HuH-7 (cell line): Measurements from ENCODE around the gene ATP6AP1.

ENCODE experiments used
- DNase-seq: peaks from one replicate; pipeline ENCODE4 v3.0.0; 2011; ENCODE audit warnings: low spot score

Gene ATP6AP1

DNA sequence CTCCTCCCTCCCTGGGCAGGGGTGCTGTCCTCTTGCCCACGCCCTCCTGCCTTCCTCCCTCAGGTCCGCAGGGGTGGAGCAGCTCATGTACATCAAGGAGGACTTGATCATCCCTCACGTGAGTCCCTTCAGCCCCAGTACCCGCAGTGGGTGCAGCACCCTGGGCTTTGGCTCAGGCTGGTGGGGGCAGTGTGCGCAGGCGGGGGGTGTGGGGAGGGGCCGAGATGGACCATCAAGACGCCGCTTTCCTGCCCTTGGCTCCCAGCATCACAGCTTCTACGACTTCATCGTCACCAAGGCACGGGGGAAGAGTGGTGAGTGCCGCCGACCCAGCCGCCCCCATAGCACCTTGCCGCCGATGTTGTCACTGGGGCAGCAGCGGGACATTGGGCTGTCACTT is 21.1 kb downstream of the ATP6AP1 start:
- no peak for DNase-seq

DNA sequence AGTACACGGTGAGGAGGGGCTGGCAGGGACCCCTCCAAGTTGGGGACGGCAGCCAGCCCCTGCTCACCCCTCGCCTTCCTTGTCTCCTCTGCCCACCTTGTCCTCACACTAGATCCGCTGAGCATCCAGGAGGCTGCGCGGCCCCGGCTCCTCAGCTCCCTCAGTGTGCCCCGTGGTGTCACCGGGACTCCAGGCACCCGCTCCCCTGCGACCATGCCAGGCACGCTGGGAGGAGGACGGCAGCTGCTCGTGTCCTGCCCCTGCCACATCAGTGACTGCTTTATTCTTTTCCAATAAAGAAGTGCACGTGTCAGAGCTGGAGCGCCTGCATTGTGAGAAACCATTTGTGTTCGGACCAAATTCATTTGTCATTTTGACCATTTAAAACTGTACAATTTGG is 21.8 kb downstream of the ATP6AP1 start:
- no peak for DNase-seq

DNA sequence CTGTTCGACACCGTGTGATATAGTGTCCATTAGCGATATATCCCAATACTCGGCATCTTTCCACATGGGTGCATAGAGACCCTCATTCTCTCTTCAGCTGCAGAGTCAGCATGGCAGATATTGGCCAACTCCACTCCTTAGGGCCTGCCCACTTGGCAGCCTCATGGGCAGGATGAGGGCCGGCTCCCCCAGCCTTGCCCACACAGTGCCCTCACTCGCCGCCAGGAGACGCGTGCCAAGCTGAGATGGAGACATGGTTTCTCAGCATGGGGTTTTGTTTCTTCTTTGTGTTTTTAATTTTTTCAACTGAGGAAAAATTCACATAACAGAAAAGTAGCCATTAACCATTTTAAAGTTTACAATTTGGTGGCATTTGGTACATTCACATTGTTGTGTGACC is 24.3 kb downstream of the ATP6AP1 start:
- DNase-seq = no peak

DNA sequence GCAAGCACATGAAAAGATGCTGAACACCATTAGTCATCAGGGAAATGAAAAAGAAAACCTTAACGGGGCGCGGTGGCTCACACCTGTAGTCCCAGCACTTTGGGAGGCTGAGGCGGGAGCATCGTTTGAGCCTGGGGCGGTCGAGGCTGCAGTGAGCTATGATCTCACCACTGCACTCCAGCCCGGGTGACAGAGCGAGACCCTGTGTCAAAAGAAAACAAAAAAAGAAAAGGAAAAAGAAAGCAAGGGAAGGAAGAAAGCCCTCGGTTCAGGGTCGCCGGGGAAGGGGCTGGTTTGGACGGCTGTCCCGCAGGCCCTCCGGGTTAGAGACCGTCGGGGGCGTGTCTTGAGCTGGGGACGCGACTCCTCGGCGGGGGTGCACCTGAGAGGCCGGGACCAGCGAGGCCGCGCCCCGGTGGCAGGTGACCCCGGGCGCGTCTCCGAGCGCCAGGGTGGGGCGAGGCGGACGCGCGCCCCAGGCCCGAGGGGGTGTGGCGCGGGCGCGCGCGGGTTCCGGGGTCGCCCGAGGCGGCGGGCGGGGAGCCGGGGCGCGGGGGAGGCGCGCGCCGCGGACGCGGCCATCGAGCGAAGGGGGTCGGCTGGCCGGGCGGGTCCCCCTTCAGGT is 29.1 kb downstream of the ATP6AP1 start:
- peak; percentile 71 for DNase-seq

DNA sequence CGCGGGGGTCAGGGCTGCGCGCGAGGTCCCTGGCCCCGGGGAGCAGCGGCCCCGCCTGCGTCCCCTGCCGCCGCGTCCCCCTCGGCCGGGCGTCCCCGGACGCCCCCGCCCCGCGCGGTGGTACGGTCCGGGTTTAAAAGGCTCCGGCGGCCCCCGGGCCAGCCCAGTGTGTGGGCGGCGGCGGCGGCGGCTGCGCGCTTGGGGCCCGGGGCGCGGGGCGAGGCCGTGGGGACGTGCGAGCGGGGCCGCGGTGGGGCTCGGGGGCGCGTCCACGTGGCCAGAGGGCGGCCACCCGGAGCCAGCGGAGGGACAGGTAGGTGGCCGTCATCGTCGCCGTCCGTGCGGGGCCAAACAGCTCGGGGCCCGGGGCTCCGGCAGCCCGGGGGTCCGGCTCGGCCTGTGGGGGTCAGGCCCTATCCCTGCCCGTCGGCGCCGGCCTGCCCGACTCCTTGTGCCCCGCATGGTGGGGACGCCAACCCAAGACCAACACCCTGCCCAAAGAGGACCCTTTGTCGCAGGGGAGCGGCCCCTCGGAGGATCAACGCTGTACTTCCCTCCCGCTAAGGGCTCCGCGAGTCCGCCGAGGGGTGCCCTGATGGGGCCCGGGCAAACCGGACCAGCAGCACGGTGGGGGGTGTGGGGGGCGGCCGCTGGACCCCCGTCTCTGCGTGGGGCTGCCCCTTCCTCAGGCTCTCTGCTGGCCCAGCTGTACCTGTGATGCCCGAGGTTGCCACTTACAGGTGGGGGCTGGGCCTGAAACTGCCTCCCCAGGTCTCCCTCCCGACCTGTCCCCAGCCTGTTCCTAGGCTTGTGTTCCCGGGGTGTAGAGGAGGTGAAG is 29.9 kb downstream of the ATP6AP1 start, which contains the start of gene PLXNA3:
PLXNA3 (plus strand) TSS at position 166 of the 838 bp plus-strand sequence. CDS start 1,903 bp downstream, outside the sequence.
- peak; percentile 46 for DNase-seq

DNA sequence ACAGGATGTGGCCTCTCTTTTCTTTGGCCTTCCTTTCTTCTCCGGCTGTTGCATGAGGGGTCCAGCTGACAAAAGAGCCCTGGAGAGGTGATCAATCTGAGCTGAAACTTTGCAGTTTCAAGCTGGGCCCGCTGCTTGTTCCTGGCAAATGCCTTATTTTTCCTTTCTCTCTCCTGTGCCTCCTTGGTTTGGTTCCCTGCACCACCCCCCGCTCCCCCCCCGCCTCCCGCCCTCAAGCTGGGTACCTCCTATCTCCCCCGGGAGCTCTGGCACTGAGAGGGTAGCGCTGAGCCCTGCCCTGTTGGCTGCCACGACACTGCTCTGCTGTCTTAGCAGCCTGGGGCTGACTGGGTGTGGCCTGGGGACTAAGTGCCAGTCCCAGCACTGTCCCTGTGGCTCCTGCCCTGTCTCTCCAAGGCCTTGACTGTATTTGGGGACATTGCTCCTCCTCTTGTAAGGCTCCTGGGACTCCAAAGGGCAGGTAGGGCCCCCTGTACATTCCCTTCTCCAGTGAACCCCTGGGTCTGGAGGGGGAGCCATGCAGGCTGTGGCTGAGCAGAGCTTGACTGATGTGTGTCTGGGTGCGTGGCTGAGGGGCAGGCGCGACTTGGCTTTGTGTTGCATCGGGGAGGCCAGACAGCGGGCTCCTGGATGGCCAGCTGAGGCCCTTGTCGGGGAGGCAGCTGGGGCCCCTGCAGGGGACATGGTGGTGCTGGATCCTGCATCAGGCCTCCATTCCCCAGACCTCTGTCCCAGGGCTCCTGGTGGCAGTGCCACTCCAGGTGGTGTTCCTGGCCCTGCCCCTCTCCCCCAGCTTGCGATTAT is 30.7 kb downstream of the ATP6AP1 start:
- DNase-seq = peak; percentile 44

DNA sequence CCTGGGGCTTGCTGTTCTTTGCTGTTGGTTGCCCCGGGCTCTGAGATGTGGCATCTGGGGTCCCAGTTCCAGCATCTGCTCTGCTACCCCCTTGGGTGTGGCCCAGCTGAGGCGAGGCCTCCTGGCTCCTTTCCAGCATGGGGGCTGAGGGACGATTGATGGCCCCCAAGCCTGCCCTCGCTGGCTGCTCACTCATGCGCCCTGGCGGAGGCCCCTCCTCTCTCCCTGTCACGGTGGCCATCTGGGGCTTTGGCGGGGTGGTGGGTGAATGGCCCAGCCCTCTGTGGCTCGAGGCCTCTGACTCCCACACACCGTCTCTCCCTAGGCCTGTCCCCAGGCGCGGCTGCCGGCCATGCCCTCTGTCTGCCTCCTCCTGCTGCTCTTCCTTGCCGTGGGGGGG is 31.4 kb downstream of the ATP6AP1 start:
- DNase-seq = no peak

DNA sequence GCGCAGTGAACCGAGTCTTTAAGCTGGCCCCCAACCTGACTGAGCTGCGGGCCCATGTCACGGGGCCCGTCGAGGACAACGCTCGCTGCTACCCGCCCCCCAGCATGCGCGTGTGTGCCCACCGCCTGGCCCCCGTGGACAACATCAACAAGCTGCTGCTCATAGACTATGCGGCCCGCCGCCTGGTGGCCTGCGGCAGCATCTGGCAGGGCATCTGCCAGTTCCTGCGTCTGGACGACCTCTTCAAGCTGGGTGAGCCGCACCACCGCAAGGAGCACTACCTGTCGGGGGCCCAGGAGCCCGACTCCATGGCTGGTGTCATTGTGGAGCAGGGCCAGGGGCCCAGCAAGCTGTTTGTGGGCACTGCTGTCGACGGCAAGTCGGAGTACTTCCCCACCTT is 31.8 kb downstream of the ATP6AP1 start:
- no peak for DNase-seq

DNA sequence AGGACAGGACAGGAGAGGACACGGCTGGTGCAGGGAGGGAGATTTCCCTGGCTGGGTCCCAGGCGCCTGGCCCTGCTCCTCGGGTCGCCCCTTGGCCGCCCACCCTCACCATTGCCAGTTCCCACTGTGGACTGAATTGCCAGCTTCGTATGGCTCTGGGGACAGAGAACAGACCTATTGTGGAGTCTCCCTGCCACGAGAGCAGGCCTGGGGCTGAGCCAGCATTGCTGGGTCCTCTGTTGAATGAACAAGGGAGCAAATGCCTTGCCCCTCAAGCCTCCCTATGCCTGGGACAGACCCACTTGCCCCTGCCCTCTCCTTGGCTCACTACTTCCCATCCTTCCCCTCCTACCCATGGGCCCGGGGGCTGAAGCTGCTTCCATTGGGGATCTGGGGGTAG is 33.9 kb downstream of the ATP6AP1 start:
- DNase-seq = no peak

DNA sequence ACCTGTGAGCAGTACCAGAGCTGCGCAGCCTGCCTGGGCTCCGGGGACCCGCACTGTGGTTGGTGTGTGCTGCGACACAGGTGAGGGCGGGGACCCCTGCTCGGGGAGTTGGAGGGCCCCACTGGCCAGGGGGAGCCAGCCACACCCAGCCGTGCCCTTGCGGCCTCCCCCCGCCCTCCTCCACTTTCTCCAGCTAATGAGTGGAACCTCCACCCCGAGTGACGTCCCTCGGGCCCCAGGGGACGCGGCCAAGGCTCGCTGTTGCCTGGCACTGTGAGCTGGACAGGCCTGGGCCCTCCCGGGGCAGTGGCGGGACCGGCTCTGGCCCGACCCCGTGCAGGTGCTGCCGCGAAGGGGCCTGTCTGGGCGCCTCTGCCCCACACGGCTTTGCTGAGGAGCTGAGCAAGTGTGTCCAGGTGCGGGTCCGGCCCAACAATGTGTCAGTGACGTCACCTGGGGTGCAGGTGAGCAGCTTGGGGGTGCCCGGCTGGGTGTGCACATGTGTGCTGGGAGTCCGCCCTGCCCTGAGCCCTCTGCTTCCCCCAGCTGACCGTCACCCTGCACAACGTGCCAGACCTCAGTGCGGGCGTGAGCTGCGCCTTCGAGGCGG is 35.2 kb downstream of the ATP6AP1 start:
- no peak for DNase-seq

DNA sequence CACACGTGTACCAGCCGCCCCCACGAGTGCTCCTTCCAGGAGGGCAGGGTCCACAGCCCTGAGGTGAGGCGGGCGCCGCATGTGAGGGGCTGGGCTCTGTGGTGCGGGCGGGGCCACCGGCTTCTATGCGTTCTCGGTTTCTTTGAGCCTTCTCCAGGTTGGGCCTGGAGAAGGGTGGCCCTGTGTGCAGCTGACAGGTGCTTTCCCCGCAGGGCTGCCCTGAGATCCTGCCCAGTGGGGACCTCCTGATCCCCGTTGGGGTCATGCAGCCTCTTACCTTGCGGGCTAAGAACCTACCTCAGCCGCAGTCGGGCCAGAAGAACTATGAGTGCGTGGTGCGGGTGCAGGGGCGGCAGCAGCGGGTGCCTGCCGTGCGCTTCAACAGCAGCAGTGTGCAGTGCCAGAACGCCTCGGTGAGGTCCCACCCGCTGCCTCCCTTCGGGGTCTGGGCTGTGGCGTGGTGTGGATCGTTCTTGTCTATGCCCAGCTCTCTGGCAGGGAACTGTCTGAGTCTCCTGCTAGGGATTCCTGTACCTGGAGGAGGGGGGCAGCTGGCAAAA is 36.4 kb downstream of the ATP6AP1 start:
- no peak for DNase-seq

DNA sequence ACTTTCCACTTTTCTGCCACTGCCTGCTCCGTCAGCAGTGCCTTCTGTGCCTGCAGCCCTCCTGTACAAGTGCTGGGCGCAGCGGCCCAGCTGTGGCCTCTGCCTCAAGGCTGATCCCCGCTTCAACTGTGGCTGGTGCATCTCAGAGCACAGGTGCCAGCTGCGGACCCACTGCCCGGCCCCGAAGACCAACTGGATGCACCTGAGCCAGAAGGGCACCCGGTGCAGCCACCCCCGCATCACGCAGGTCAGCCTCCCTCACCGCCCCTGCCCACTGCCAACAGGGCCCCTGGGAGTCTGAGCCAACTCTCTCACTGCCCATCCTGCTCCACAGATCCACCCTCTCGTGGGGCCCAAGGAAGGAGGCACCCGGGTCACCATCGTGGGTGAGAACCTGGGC is 37.1 kb downstream of the ATP6AP1 start:
- DNase-seq = no peak

DNA sequence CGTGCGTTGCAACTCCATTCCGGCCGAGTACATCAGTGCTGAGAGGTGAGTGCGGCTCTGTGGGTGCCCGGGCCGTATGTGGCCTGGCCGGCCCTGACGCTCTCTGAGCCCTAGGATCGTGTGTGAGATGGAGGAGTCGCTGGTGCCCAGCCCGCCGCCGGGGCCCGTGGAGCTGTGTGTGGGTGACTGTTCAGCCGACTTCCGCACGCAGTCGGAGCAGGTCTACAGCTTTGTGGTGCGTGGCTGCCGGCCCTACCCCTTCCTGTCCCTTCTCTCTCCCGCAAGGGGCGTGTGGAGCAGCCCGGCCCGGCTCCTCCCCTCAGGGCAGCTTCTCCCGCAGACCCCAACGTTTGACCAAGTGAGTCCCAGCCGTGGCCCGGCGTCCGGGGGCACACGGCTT is 37.6 kb downstream of the ATP6AP1 start:
- no peak for DNase-seq

DNA sequence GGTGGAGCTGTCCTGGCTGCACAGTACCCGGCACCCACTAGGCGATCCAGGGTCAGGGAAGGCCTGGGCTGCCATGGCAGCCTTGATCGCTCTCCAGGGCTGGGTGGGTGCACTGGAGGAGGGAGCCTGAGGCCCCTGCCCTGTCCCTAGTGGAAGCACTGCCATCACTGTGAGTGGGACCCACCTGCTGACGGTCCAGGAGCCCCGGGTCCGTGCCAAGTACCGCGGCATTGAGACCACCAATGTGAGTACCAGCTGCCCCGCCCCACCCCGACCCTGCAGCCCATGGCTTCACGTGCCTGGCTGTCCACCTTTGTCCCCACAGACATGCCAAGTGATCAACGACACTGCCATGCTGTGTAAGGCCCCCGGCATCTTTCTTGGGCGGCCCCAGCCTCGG is 38.4 kb downstream of the ATP6AP1 start:
- DNase-seq = no peak

DNA sequence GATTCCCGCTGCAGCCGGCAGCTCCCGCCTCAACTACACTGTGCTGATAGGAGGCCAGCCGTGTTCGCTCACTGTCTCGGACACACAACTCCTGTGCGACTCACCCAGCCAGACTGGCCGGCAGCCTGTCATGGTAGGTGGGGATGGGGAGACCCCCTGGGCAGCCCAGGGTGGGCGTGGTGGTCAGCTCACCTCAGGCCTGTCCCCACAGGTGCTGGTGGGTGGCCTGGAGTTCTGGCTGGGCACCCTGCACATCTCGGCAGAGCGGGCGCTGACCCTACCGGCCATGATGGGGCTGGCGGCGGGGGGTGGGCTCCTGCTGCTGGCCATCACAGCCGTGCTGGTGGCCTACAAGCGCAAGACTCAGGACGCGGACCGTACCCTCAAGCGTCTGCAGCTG is 39.1 kb downstream of the ATP6AP1 start:
- no peak for DNase-seq

DNA sequence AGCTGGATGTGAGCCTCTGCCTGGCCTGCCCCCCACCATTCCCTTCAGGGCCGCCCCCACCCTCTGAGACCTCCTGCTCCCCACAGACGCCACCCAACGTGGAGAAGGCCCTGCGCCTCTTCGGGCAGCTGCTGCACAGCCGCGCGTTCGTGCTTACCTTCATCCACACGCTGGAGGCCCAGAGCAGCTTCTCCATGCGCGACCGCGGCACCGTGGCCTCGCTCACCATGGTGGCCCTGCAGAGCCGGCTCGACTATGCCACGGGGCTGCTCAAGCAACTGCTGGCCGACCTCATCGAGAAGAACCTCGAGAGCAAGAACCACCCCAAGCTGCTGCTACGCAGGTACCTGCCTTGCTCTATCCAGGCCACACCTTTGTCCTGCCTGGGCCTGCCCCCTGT is 39.7 kb downstream of the ATP6AP1 start:
- DNase-seq = no peak

DNA sequence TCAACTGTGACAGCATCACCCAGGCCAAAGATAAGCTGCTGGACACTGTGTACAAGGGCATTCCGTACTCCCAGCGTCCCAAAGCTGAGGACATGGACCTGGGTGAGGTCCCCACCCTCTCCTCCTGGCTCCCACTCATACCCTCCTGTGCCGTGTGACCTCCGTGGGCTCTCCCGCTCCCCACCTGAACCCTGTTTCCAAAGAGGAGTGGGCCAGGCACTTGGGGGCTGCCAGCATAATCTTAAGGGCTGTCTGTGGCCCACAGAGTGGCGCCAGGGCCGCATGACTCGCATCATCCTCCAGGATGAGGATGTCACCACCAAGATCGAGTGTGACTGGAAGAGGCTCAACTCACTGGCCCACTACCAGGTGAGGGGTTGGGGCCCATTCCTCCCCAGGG is 40.6 kb downstream of the ATP6AP1 start:
- no peak for DNase-seq

DNA sequence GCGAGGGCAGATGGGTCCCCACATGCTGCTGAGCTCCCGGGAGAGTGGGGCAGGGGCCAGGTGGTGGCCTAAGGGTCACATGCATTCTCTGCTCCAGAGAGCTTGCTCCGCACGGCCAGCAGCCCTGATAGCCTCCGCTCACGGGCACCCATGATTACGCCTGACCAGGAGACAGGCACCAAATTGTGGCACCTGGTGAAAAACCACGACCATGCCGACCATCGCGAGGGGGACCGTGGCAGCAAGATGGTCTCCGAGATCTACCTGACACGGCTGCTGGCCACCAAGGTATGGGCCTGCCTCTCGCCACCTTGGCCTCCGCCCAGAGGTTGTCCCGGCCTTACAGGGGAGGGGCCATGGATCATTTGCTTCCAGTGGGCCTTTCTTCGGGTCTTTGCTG is 41.4 kb downstream of the ATP6AP1 start:
- no peak for DNase-seq

DNA sequence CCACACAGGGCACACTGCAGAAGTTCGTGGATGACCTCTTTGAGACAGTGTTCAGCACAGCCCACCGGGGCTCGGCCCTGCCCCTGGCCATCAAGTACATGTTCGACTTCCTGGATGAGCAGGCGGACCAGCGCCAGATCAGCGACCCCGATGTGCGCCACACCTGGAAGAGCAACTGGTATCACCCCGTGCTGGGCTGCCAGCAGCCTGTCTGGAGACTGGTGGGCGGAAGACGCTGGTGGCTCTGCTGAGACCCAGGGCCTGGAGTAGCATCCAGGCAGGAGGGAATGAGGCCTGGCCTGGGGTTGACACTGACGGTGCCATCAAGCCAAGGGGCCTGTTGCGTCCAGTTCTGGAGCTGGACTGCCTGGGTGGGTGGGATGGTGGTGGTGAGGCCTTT is 42.0 kb downstream of the ATP6AP1 start:
- DNase-seq = no peak

DNA sequence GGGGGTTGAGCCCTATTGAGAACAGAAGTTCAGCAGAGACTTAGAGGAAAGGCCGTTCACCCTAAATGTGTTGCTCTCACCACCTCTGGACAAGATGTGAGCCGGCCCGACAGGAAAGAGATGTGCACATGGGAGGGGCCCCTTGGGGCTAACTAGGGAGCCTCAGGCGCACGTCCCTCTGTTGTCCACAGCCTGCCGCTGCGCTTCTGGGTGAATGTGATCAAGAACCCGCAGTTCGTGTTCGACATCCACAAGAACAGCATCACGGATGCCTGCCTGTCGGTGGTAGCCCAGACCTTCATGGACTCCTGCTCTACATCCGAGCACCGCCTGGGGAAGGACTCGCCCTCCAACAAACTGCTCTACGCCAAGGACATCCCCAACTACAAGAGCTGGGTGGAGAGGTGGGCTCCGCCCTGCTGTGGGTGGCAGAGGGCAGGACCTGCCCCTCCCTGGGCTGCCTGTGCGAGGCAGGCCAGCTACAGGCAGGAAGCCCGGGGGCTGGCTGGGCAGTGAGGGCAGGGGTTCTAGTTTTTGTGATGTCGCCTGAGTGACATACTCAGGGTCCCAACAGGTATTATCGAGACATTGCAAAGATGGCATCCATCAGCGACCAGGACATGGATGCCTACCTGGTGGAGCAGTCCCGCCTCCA is 42.6 kb downstream of the ATP6AP1 start:
- DNase-seq = no peak

DNA sequence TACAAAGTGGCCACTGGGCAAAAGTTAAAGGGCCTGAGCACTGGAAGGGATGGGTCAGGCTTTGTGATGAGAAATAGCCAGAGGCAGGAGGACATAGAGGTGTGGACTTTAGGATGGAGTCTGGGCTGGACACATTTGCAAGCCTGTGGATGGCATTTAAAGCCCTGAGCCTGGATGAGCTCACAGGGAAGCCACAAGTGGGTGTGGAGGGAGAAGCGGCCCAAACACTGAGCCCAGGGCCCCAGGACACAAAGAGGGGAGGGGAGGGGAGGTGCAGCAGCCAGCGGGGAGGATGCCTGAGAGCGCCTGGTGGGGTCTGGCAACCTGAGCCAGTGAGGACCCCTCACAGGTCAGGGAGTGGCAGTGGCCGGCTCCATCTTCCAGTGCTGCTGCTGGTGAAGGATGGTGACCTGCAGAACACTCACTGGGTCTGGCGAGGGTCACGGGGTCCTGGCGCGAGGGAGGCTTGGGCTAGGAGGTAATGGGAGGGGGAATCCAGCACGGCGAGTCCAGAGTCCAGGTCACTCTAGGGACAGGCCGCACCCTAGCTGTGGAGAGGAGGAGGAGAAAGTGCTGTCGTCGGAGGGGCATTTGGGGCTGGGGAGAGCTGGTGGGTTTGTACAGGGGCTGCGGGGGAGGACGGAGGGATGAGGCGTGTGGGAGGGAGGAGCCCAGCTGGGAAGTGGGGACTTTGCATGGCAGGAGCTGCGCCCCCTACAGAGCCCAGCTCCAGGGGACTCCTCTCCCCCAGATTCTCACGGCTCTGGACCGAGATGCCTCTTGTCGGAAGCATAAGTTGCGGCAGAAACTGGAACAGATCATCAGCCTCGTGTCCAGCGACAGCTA is 43.6 kb downstream of the ATP6AP1 start:
- peak; percentile 57 for DNase-seq
